GM23338 (cell line): ENCODE data around the gene VPS41. TPM values are rescaled to one million over a fixed set of nuclear protein-coding genes. Genes with fewer than 3 reads are reported as not detected.

Experiments
- ATAC-seq: fragments of 200-7000 bp; cut with Tn5 transposase; 3 replicates; pipeline ENCODE4 v1.9.1; 2020
- DNase-seq: peaks from one replicate; pipeline ENCODE4 v3.0.0-alpha.2; 2015; ENCODE audit warnings: low spot score
- H2AFZ ChIP-seq: fragments of 200-600 bp; sonication (generic); 2 replicates; pipeline ENCODE4 v1.8.0; 2016; ENCODE audit warnings: antibody characterized with exemption, mild to moderate bottlenecking, moderate library complexity
- H3F3A ChIP-seq: fragments of 200-600 bp; sonication (generic); replicated peaks from 2 replicates; pipeline ENCODE4 v1.8.0; 2017; ENCODE audit warnings: antibody characterized with exemption, mixed run types, low read depth
- H3K27ac ChIP-seq: fragments of 200-600 bp; sonication (generic); 2 replicates; pipeline ENCODE4 v1.6.1; 2016; ENCODE audit warnings: low read depth
- H3K27me3 ChIP-seq: fragments of 200-600 bp; sonication (generic); 2 replicates; pipeline ENCODE4 v1.8.0; 2016; ENCODE audit warnings: mild to moderate bottlenecking, mixed run types, moderate library complexity; ENCODE audit not compliant: insufficient read depth
- H3K36me3 ChIP-seq: fragments of 200-600 bp; sonication (generic); 2 replicates; pipeline ENCODE4 v1.8.0; 2016; ENCODE audit warnings: mild to moderate bottlenecking; ENCODE audit not compliant: insufficient read depth
- H3K4me1 ChIP-seq: fragments of 200-600 bp; sonication (generic); 2 replicates; pipeline ENCODE4 v1.8.0; 2016; ENCODE audit warnings: mild to moderate bottlenecking, moderate library complexity; ENCODE audit not compliant: insufficient read depth
- H3K4me2 ChIP-seq: fragments of 200-600 bp; sonication (generic); 2 replicates; pipeline ENCODE4 v1.7.1; 2017; ENCODE audit warnings: mixed run types
- H3K4me3 ChIP-seq: fragments of 200-600 bp; sonication (generic); 2 replicates; pipeline ENCODE4 v1.6.1; 2016; ENCODE audit warnings: mixed run types
- H3K79me2 ChIP-seq: fragments of 200-600 bp; sonication (generic); replicated peaks from 2 replicates; pipeline ENCODE4 v1.8.0; 2017; ENCODE audit warnings: mild to moderate bottlenecking; ENCODE audit not compliant: insufficient read depth
- H3K9me2 ChIP-seq: fragments of 200-600 bp; sonication (generic); 2 replicates; pipeline ENCODE4 v1.8.0; 2017; ENCODE audit not compliant: insufficient read depth
- H4K20me1 ChIP-seq: fragments of 200-600 bp; sonication (generic); replicated peaks from 2 replicates; pipeline ENCODE4 v1.8.0; 2017; ENCODE audit warnings: mild to moderate bottlenecking; ENCODE audit not compliant: insufficient read depth
- H3K27ac Mint-ChIP-seq: 2 replicates; pipeline ENCODE4 v1.8.0; 2020; ENCODE audit warnings: inconsistent platforms, mild to moderate bottlenecking, moderate library complexity, mixed read lengths
- H3K27me3 Mint-ChIP-seq: 3 replicates; pipeline ENCODE4 v1.8.0; 2022; ENCODE audit warnings: low read depth, mild to moderate bottlenecking, moderate library complexity, mixed read lengths, inconsistent platforms; ENCODE audit not compliant: insufficient read depth, poor library complexity
- H3K36me3 Mint-ChIP-seq: 3 replicates; pipeline ENCODE4 v1.8.0; 2021; ENCODE audit warnings: low read depth, mild to moderate bottlenecking, inconsistent platforms, moderate library complexity, mixed read lengths
- H3K4me1 Mint-ChIP-seq: 3 replicates; pipeline ENCODE4 v1.8.0; 2020; ENCODE audit warnings: mild to moderate bottlenecking, inconsistent platforms, mixed read lengths
- H3K4me3 Mint-ChIP-seq: 3 replicates; pipeline ENCODE4 v1.8.0; 2021; ENCODE audit warnings: moderate library complexity, mild to moderate bottlenecking, inconsistent platforms, mixed read lengths
- H3K9me3 Mint-ChIP-seq: 3 replicates; pipeline ENCODE4 v1.8.0; 2020; ENCODE audit warnings: moderate library complexity, mild to moderate bottlenecking, inconsistent platforms, mixed read lengths
- NANOG ChIP-seq: IDR thresholded peaks from 2 replicates; pipeline ENCODE4 v1.6.1; 2016; ENCODE audit warnings: antibody characterized with exemption, borderline replicate concordance
- REST ChIP-seq: IDR thresholded peaks from one replicate; pipeline ENCODE4 v1.6.1; 2018; ENCODE audit warnings: antibody characterized with exemption; ENCODE audit not compliant: unreplicated experiment
- ZNF114 ChIP-seq: fragments of 250-450 bp; sonication (Bioruptor Pico); IDR thresholded peaks from 2 replicates; pipeline ENCODE4 v1.5.0; 2020; ENCODE audit warnings: mild to moderate bottlenecking, moderate library complexity
- ZNF462 ChIP-seq: fragments of 250-450 bp; sonication (Bioruptor Pico); IDR thresholded peaks from 2 replicates; pipeline ENCODE4 v1.5.0; 2020; ENCODE audit warnings: mild to moderate bottlenecking, moderate library complexity
- polyA plus RNA-seq: library from polyadenylated mRNA; unstranded; fragments of >200 nt; fragmentation: Nextera tagmentation; extraction: Ambion mirVana; gene quantifications from 2 replicates; pipeline ENCODE4 v1.2.1, GENCODE V29; 2016
- total RNA-seq: library from RNA; depleted of rRNA; stranded (reverse); fragments of >200 nt; shearing (Covaris generic); gene quantifications from 2 replicates; pipeline ENCODE4 v1.2.3, GENCODE V29; 2014

The VPS41 gene
- total and polyA plus RNA-seq, 2 experiments from 2014 or later: 20.2 to 41.2 TPM

- no peak for TF ChIP-seq ZNF462 (CRISPR knock-in tag)
- no peak for TF ChIP-seq NANOG
- TF ChIP-seq ZNF114 (CRISPR knock-in tag): no peak
Measured at GRCh38 chr7:38851321-38851720, 57.7 kb downstream of the VPS41 start (continued).

- no peak for DNase-seq
- H3K4me2 ChIP-seq: no peak overlapping the region
- H3K27me3 Mint-ChIP-seq: no peaks in the 10 kb centered on the region
- TF ChIP-seq ZNF114 (CRISPR knock-in tag): no peak
- TF ChIP-seq REST: no peak
- TF ChIP-seq ZNF462 (CRISPR knock-in tag): no peak
Measured at GRCh38 chr7:38846280-38846679, 62.7 kb downstream of the VPS41 start.

More at GRCh38 chr7:38846280-38846679, 62.7 kb downstream of the VPS41 start:
- Mint-ChIP-seq H3K27ac (no peak overlapping the region), H3K4me3 (no peak overlapping the region), H3K9me3 (no peaks in the 10 kb centered on the region), H3K4me1 (peaks cover 7% of the 10 kb centered on the region), H3K36me3 (no peaks in the 10 kb centered on the region)
- no peaks in the 10 kb centered on the region for H3K36me3 ChIP-seq
- H3K79me2 ChIP-seq: peaks cover 13% of the 10 kb centered on the region; the same call in 1 of the 2 replicates
- no peaks in the 10 kb centered on the region for H4K20me1 ChIP-seq
- no peak overlapping the region for H2AFZ ChIP-seq
- H3K4me3 ChIP-seq: no peak overlapping the region
- H3K27ac ChIP-seq: no peak overlapping the region
- H3K4me1 ChIP-seq: 0 out of 2 replicates have a peak, but pooled peaks cover 1% of the 10 kb centered on the region
- no peaks in the 10 kb centered on the region for H3F3A ChIP-seq
- ATAC-seq: no peak
- no peaks in the 10 kb centered on the region for H3K27me3 ChIP-seq
- no peaks in the 10 kb centered on the region for H3K9me2 ChIP-seq
